GM12872 (cell line): ENCODE measurements around the gene OPRL1.

Experiments used
- TF ChIP-seq, protein P1 (sequence below): IDR thresholded peaks from 3 replicates; pipeline ENCODE4 v1.5.1; 2011; ENCODE audit warnings: low read depth, mild to moderate bottlenecking, low read length, moderate library complexity; ENCODE audit not compliant: insufficient read depth

Gene OPRL1

DNA sequence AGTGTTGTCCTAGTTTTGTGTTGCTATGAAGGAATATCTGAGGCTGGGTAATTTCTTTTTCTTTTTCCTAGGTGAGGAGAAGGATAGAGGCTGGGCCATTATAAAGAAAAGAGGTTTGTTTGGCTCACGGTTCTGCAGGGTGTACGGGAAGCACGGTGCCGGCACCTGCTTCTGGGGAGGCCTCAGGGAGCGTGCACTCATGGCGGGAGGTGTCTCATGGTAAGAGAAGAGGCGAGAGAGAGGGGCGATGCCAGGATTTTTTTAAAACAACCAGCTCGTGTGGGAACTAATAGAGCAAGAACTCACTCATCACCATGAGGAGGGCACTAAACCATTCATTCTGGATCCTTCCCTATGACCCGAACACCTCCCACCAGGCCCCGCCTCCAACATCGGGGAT lies 41.7 kb downstream of the OPRL1 start:
- TF ChIP-seq, protein P1, sequence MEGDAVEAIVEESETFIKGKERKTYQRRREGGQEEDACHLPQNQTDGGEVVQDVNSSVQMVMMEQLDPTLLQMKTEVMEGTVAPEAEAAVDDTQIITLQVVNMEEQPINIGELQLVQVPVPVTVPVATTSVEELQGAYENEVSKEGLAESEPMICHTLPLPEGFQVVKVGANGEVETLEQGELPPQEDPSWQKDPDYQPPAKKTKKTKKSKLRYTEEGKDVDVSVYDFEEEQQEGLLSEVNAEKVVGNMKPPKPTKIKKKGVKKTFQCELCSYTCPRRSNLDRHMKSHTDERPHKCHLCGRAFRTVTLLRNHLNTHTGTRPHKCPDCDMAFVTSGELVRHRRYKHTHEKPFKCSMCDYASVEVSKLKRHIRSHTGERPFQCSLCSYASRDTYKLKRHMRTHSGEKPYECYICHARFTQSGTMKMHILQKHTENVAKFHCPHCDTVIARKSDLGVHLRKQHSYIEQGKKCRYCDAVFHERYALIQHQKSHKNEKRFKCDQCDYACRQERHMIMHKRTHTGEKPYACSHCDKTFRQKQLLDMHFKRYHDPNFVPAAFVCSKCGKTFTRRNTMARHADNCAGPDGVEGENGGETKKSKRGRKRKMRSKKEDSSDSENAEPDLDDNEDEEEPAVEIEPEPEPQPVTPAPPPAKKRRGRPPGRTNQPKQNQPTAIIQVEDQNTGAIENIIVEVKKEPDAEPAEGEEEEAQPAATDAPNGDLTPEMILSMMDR = no peak

DNA sequence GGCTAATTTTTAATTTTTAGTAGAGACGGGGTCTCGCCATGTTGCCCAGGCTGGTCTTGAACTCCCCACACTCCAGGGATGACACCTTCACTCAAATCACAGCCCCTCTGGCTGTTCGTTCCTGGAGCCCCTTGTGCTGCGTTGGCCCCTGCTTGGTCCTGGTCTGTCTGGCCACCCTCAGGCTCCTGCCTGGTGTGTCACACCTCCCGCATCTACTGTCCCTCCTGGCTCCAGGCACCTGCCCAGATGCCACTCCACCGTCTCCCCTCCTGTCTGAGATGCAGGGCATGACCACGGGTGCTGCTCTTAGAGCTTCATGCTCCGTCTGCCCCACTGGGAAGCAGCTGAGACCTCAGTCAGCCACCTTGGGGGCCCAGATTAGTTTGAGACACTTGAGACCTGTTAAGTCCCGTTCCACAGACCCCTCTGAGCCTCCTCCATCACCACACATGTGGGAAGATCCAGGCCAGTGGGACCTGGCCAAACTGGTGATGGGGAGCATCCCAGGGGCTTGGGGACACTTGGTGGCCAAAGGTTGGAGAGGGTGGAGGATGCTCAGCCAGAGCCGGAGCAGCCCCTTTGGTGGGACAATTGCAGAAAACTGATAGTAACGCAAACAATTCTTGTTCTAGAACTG lies 49.4 kb downstream of the OPRL1 start:
- TF ChIP-seq, protein P1 = no peak

DNA sequence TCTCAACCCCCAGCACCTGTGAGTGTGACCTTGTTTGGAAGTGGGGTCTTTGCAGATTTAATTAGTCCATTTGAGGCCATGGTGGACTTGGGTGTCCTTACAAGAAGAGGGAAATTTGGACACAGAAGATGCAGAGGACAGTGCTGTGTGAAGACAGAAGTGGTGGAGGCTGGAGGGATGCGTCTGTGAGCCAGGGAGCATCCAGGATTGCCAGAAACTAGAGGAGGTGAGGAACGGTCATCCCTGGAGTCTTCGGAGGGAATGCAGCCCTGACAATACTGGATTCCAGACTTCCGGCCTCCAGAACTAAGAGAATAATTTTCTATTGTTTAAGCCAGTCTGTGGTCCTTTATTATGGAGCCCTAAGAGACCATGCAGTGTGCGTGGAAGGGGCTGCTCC lies 50.4 kb downstream of the OPRL1 start:
- TF ChIP-seq, protein P1 = no peak

DNA sequence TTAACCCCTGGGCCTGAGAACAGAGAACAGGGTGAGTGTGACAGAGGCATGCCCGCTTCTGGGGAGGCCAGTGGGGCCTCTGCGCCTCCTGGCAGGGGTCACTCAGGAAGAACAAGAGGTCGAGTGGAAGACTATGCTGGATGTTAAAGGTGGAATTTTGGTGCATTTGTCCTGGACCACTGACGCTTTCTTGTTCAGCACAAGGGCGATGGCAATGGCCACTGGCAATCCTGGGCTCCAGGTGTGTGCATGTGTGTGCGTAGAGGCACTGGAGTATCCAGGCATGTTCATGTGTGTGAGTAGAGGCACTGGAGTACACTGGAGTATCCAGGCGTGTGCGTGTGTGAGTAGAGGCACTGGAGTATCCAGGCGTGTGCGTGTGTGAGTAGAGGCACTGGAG lies 51.0 kb downstream of the OPRL1 start:
- TF ChIP-seq, protein P1 = no peak

DNA sequence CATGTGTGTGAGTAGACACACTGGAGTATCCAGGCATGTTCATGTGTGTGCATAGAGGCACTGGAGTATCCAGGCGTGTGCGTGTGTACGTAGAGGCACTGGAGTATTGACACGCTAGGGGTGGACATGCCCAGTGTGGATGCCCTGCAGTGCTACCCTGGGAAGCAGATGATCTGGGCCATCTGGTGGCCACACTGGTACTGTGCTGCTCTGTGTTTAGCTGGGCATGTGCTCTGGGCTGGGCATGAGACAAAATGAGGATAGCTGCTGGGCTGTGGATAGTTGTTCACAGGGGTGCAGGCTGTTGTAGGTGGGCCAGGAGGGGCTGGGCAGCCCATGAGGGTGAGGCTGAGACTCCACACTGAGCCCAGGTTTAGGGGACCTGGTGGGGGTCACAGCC lies 51.5 kb downstream of the OPRL1 start:
- TF ChIP-seq, protein P1 = peak; percentile 37

DNA sequence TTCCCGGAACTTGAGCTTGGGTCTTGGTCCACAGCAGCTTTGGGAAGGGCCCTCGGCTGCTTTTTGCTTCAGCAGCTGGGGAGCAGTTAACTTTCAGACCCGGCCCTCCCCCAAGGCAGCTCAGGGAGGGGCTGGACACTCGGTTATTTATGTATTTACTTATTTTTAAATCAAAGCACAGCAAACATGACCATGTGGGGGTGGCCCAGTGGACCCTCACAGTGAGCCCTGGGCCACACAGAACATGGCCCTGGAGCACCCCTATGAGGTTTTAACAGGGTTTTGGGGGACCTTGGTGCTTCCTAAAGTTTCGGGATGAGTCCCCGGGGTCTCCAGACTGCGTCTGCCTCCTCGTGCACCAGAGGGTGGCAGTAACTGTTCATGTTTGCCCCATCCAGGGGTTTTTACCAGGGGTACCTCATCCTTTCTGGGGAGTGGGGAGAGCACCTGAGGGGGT lies 54.1 kb downstream of the OPRL1 start:
- TF ChIP-seq, protein P1 = no peak

DNA sequence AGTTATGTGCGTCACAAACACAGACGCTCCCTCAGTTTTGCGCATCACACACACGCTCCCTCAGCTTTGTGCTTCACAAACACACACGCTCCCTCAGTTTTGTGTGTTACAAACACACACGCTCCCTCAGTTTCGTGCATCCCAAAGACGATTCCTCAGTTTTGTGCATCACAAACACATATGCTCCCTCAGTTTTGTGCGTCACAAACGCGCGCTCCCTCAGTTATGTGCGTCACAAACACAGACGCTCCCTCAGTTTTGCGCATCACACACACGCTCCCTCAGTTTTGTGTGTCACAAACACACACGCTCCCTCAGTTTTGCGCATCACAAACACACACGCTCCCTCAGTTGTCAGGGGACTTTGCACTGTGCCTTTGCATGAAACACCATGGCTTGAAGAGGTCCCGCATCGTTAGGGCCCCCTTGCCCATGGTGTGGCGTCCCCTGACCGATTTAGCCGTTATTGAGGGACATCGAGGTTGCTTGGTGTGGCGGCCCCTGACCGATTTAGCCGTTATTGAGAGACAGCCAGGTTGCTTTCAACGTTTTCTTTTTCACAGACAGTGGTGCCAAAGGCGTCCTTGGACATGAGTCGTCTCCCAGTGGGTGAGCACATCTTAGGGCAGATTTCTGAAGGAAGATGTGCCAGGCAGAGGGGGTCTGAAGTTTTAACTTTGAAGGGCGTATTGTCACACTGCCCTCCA lies 56.3 kb downstream of the OPRL1 start:
- TF ChIP-seq, protein P1 = no peak
